ENCODE data around the gene SIRT7.

SIRT7 gene

DNA sequence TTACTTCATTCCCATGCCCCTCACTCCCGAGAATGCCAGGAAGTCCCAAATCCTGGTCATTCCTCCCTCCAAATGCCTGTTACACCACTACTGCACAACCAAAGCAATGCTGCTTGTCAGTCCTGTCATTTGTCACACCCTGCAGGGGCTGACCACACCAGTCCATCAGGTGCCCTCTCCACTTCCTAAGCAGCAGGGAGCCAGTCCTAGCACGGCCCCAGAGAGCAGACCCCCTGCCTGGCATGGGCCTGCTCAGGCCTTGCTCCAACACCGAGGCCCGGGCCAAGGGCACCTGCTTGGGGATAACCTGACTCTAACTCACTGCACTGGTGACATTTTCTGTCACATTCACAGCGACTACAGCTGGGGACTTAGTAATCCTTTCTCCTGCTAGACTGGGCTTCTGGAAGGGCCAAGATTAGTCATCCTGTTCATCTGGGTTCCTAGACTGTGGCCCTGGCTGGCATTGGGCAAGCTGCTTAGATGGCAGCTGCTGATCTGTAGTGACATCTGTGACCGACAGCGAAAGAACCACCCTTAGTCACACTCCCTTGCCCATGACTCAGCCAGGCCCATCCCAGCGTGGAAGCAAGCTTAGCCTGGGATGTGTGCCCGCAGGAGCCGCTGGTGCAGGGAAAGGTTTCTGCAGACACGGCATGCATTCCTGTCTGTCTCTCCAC lies 32.0 kb downstream of the SIRT7 start:
- DNase-seq (ENCODE audit: low spot score): no peak

DNA sequence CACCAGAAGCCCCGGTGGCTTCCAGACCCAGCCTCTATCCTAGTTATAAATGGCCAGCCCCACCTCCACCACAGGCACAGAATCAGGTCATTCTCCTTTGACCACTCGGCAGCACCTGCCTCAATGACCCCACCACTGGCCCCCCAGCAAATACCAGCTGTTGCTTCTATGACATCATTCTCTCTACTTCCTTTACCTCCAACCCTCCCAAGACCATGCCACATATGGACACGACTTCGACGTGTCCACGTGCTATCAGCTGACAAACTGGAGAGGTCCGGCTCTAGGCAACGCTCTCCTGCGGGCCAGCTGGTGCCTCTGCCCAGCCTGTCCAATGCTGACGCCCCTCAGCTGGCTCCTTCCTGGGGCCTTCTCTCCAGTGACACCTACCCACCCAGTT lies 32.5 kb downstream of the SIRT7 start:
- no peak for DNase-seq (ENCODE audit: low spot score)

DNA sequence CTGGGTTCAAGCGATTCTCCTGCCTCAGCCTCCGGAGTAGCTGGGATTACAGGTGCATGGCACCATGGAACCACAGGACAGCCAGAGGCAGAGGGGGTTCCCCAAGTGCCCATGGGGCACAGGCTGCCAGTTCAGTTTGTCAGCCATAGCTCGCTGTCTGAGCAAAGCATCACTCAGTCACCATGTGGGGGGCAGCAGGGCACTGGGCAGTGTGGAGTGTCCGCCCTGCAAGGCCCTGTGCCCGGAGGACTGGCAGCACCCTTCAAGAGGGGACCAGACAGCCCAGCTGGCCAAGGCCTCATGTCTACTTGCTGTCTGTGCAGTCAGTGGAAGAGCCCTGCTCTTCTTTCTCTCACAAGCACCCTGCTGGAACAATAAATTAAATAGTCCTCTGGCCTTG lies 33.0 kb downstream of the SIRT7 start:
- no peak for DNase-seq (ENCODE audit: low spot score)

DNA sequence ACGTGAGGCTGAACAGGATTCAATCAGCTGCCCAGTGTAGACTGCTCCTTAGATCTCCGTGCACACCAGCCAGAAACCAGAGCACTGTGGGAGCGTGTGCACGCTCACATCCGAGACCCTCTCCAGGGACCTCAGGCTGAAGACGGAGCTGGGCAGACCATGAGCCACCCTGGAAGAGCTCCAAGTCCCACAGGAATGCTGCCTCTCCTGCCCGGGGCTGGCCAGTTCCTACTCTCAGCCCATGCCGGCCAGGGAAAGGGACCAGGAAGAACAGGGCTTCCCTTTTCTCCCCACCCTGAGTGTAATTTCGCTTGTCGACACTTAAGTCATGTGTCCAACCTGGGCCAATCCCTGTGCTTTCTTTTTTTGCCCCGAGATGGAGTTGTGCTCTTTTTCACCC lies 33.5 kb downstream of the SIRT7 start:
- DNase-seq (ENCODE audit: low spot score): no peak

DNA sequence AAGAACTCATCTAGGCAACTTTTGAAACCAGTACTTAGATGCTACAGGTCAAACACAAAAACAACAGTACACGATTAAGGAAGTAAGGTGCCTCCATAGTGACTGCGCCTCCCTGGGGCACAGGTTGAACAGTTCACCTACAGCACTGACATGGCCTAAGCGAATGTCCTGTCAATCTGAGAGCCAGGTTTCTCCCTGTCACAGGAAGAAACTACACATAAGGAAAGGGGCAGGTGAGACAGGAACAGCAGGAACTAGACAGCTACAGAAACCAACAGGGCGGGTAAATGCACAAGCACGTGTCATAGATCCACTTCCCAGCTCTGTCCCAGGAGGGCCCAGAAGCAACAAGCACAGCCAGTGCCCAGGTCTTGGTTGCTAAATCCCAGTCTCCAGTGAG lies 38.9 kb downstream of the SIRT7 start:
- DNase-seq (ENCODE audit: low spot score): no peak

DNA sequence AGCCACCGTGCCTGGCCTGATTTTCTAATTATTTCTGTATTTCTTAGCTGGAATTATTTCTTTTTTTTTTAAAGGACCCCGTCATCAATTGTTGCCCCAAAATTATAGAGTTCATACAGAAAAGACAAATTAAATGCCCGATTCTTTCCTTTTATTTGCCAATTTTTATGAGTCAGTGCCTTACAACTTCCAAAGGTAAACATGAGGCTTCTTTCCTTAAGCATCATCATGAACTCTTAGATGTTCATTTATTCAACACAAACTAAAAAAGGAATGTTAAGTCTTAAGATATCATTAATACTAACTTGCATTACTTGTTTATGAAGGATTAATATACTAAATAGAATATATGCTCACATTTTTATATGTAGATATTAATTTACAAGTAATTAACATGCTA lies 39.7 kb downstream of the SIRT7 start:
- no peak for DNase-seq (ENCODE audit: low spot score)

DNA sequence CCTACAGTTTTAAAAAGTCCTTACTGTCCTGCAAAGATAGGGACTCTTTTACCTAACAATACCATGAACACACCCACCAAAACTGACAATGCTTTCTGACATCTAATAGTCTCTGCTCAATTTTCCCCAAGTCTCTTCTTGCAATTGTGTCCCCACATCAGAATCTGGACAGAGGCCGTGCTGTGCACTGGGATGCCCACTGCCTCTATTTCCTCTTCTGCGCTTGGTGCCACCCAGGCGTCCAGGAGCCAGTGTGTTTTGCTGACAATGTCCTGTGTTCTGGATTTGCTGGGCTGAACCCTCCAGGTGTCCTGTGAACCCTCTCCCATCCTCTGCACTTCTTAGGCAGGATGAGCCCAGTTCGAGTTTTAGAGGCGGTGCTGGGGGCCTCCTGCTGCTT lies 40.4 kb downstream of the SIRT7 start:
- DNase-seq (ENCODE audit: low spot score): no peak

DNA sequence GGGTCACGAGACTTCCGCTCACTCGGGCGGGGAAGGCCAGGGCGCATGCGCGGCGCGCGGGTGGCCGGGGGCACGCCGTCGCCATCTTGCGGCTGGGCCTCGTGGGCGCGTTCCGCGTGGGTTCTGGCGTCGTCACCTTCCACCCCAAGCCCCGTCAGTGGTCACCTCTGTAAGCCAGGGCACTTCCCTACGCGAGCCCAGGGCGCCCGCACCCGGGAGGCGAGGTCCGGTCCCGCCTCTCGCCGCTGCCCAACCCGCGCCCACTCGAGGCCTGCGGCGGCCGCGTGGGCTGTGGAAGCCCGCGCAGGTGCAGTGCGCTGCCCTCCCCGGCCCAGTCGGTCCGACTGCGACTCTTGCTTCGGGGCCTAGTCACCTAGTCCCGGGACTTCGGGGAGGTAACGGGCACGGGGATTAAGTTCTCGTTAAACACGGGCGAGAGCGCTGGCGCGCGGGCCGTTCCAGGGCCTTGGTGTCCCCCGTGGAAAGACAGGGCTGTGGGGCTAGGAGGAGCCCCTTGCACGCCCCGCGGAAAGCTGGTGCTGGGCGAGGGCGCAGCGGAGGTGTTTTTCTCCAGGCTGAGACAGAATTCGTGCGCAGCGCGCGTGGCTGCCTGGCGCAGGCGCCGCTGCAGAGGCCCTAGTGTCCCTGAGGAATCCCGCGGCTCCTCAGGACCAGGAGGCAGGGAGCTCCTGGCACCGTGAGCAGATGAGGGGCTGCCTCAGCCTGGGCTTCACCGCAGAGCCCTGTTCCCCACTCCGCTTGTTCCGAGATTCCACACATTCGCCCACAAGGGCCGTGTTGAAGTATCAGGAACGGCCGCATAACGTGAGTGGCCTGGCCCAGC lies 46.4 kb downstream of the SIRT7 start:
- DNase-seq (ENCODE audit: low spot score): peak; percentile 90

DNA sequence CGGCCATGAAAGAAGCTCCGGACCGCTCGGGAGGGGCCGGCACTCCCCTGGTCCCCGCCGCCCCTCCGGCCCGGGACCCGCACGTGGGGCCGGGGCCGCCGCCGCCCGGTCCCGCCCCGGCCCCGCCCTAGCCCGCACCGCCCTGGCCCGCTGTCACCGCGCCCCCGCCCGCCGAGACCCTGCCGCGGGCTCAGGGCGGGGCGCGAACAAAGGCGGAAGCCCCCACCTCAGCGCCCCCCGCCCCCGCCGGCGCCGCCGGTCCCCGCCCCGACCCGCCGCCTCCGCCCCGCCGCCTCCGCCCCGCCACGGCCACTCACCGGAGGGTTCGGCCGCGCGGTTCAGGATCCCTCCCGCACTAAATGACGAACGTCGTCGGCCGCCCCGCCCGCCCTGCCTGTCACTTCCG lies 47.0 kb downstream of the SIRT7 start, which contains the start of gene ARHGDIA:
Gene ARHGDIA, minus strand, starts transcription at position 357 of the 406 bp plus-strand sequence. CDS start 1,407 bp downstream, outside the sequence.
- DNase-seq (ENCODE audit: low spot score): no peak

DNA sequence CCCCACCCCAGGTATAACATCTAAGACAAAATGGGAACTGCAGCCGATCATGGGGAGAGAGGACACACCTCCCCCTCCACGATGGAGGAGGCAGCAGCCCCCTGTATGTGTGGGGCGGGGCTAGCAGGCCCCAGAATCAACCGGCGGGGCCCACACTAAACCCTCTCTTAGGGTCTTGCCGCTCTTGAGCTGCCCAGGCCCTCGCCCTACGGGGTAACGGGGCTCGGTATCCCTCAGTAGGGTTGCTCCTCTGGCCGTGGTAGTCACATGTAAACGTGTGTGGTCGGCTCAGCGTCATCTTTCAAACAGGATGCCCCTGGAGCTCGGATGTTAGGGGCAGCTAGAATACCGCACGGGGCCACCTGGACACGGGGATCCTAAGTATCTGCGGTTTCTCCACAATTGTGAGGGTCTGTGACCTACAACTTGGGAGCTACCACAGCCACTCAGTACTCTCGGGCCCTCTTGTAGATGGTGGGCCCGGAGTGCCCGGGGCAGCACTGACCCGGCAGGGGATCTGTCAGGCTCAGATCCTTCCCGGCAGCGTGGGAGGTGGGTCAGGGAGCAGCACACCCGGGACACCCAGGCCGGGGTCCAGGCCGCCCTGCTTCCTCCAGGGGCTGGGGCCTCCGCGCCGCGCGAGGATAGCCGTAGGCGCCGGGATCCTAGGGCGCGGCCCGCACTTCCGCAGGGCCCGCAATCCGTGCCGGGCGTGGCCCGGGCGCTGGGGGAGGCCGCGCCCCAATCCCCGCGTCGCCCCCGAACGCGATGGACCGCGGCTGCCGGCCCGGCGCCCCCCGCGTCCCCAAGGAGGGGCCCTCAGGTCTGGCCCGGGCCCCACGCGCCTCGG lies 47.6 kb downstream of the SIRT7 start:
- no peak for DNase-seq (ENCODE audit: low spot score)

DNA sequence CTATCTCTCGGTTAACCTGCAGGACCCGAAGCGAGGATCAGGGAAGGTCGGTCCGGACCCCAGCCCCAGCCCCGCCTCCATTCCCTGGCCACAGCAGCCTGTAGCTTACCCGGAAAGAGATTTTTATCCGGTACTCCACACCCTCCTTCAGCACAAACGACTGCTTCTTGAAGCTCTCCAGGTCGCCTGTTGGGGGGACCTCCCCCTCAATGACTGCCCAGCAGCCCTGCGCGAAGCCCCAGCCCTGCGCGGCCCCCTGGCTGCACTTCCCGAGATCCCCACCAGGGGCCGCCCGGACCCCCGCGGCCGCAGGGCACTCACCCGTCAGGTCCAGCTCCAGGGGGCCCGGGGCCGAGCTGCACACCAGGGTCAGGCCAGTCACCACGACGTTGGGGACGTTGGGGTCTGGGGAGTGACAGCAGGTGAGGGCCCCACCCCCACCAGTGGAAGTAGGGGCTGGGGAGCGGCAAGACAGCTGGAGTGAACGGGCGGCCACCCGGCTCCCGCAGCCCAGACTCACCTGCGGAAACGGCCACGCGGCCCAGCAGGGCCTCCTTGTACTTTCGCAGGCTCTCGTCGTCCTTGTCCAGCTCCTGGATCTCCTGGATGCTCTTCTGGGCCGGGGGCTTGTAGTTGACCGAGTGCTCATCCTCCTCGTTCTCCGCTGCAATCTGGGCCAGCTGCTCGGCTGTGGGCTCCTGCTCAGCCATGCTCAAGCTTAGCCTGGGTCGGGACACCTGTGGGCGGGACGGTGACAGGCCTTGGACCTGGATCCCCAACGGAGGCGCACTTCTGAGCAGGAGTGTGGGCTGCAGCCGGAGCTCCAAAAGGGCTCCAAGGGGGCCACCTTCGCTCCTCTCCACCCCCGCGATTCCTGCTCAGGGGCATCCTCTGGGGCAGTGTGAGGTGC lies 48.5 kb downstream of the SIRT7 start:
- DNase-seq (ENCODE audit: low spot score): no peak

DNA sequence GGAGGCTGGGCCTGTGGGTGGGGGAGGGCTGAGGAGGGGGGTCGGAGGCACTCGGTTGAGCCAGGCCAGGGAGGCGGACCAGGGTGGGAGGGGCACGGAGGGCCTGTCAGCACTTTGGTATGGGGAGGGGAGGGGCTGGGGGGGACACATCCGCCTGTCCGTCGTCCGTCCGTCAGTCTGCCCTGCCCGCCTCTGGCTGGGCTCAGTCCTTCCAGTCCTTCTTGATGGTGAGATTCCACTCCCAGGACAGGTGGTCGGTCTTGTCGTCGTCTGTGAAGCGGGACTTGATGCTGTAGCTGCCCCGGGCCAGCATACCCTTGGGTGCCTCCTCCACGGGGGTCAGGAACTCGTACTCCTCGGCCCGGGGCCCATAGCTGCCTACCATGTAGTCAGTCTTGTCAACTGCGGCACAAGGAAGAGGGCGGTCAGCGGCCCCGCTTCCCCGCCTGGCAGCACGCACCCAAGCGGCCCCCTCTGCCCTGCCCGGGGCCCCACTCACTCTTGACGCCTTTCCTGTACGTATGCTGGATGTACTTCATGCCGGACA lies 49.2 kb downstream of the SIRT7 start:
- no peak for DNase-seq (ENCODE audit: low spot score)

DNA sequence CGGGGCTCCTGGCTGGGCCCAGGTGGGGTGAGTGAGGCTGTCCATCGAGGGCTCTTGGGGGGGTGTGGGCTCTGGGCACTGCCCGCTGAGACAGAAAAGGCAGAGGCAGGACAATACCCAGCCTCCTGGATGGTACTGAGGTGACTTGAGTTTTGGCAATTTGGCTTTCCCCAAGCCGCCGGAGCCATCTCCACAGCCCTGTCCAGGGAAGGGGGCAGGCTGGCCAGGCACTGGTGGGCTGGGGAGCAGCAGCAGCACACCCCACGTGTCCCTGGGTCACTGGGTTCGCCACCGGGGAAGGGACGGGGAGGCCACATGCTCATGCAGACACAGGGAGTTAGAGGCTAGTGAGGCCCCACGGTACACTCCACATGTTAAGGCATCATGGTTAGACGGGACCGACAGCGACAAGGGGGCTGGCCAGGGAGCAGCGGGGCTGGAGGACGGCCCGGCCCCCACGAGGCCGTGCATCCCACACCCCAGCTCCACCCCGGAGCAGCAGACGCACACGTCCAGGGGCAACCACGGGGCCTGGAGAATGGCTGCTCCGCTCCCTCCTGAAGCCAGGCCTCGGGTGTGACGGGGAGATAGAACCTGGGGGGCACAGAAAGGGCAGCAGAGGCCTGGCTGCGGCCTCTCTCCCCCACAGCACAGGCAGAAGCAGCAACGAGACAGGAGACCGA lies 49.8 kb downstream of the SIRT7 start:
- no peak for DNase-seq (ENCODE audit: low spot score)

DNA sequence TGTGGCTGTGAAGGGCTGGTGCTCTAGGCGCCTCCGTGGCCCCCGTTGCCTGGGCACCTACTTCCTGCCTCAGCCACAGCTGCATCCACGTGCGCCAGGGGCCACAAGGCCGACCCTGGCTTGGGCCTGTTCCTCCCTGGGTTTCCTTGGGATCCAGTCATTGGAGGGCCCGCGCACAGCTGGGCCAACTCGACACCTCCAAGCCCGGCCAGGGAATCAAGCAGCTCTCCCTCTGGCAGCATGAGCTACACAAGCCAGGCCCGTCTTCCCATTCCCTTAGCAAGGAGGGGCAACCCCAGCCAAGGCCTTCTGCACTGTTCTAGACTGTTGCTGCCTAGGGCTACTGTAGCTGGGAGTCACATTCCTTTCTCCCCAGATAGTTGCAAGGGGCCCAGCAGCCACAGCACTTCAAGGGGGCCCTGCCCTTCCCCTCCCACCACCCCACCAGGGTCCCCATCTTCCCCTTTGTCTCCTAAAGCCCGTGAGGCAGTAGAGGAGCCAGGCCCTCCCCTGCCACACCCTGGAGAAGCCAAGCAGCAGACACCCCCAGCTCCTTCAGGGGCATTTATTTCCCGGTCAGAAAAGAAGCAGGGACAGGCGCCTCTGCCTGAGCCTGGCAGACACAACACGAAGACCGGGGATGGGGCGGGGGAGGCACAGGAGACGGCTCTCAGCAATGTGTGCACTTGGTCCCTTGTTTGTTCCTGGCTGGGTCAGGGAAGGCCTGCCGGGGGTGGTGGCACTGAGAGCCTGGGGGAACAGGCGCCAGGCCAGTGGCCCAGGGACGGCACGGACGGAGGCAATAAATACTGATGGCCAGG lies 50.6 kb downstream of the SIRT7 start:
- no peak for DNase-seq (ENCODE audit: low spot score)

DNA sequence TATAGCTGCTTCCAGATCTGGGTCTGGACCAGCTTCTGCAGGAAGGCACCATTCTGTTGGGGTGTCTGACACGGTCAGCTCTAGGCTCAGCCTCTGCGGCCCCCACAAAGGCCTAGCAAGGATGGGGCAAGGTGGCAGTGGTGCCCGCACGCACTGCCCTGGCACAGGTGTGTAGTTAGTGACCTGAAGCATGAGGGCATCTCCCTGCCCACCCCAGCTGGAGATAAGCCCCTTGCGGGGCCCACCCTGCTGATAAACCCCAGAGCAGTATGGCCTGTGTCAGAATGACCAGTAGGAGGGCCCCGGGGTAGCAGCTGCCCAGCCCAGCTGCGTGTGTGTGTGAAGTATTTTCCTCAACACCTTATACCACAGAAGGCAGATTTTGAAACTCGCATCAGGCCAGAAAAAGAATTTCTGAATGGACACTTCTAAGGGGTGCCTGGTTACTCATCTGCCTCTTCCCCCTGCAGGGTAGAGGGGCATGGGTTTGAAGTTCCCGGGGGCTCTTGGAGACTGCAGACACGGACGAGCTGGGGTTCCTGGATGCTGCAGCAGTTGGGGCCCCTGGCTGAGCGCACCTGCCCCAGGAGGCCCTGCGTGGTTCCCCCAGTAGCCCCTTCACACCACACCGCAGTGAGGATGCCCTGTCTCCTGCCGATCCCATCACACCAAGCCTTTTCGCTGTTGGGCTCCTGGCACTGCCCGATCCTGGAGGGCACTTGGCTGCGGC lies 51.4 kb downstream of the SIRT7 start:
- DNase-seq (ENCODE audit: low spot score): no peak

DNA sequence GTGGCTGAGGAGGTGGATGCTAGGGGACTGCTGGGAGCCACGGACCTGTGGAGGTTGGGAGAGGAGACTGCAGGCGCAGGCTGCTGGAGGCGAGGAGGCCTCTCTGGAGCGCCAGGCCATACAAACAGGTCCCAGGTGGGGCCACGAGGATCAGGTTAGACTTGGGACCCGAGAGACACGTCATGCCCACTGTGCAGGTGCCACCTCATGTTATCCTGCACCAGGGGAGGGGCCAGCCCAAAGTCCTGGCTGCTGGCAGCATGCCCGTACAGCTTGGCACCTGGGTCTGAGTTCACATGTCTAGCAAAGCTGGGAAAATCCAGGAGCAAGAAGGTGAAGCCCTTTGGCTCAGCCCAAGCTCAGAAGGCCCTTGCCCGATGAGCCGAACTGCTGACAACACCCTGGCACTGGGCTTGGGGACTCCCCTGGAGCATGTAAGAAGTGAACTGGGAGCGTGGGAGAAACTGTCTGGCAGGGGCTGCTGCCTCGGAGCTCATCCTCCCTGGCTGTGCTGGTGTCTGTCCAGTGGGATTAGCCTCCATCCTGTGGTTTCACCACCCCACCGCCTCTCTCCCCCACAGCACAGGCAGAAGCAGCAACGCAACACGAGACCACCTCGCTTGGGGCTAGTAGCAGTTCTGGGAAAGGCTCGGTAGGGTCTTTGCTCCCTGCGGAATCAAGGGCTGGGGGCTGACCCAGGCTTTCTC lies 52.1 kb downstream of the SIRT7 start:
- DNase-seq (ENCODE audit: low spot score): no peak

DNA sequence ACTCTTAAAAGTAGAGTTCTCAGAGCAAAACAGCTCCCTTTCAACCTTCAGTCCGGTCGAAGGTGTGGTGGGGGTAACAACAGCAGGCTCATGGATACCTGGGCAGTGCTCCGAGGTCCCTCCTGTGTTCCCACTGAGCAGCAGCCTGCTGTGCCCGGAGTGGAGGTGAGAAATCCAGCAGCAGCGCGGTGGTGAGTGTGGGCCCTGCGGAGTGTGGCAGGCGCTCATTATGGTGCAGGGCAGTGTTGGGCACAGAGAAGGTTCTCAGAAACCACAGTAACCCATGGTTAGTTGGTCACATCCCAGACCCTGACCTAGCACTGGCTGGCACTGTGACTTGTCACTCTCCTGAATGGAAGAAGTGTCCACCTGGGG lies 52.6 kb downstream of the SIRT7 start:
- DNase-seq (ENCODE audit: low spot score): no peak
